Testis (tissue), 3 donors: ENCODE results near the gene UBE2H. TPM values are rescaled to one million over a fixed set of nuclear protein-coding genes. Genes with fewer than 3 reads are reported as not detected.

ENCODE experiments used
- DNase-seq: peaks from one replicate; pipeline ENCODE4 v3.0.0-alpha.2; 2019
- H3K27ac ChIP-seq, 2 donors: fragments of 200-600 bp; sonication (generic); one replicate each; pipeline ENCODE4 v1.5.1; 2019
- H3K27me3 ChIP-seq: fragments of 200-600 bp; sonication (generic); one replicate; pipeline ENCODE4 v1.5.1; 2019
- H3K36me3 ChIP-seq: fragments of 200-600 bp; sonication (generic); one replicate; pipeline ENCODE4 v1.5.1; 2017; ENCODE audit warnings: low read depth; ENCODE audit errors: missing control alignments
- H3K4me1 ChIP-seq: fragments of 200-600 bp; sonication (generic); one replicate; pipeline ENCODE4 v1.5.1; 2019
- H3K4me3 ChIP-seq, 2 donors: fragments of 200-600 bp; sonication (generic); one replicate each; pipeline ENCODE4 v1.5.1; 2017 to 2019
- H3K9me3 ChIP-seq: fragments of 200-600 bp; sonication (generic); one replicate; pipeline ENCODE4 v1.5.1; 2017
- POLR2A ChIP-seq: fragments of 450-650 bp; IDR thresholded peaks from one replicate; pipeline ENCODE4 v1.6.1; 2017; ENCODE audit warnings: antibody characterized with exemption, mild to moderate bottlenecking, moderate library complexity
- WGBS, 2 donors: methylation state at CpG; one replicate each; pipeline ENCODE4 v1.1.5; 2018; 5-methylcytosine and 5-hydroxymethylcytosine counted together
- intact Hi-C: fragments of 100-400 bp; cut with DNase I; formaldehyde crosslinking; loops from one replicate; pipeline ENCODE4 v1.15.1; 2023; ENCODE audit warnings: low total_unique reads
- polyA plus RNA-seq: library from polyadenylated mRNA; stranded (reverse); fragments of 350-450 nt; fragmentation: Illumina TruSeq; extraction: RNeasy Lipid Tissue Mini Kit (QIAGEN cat#74804); gene quantifications from one replicate; pipeline ENCODE4 v1.2.3, GENCODE V29; 2014; ENCODE audit warnings: low read depth, low replicate concordance; ENCODE audit not compliant: insufficient read depth
- total RNA-seq, 2 donors: library from RNA; depleted of rRNA; stranded (reverse); fragments of >200 nt; gene quantifications; one replicate each; pipeline ENCODE4 v1.2.3, GENCODE V29; 2016
- TF ChIP-seq, protein P1 (sequence below), 3 experiments: fragments of 450-650 bp in 2 of 3; fragments of 200-600 bp in 1 of 3; sonication (generic) in 1 of 3; IDR thresholded peaks; one replicate each; pipeline ENCODE4 v1.5.1; 2016 to 2019; ENCODE audit warnings: antibody characterized with exemption in 3 of 3, mild to moderate bottlenecking in 2 of 3, moderate library complexity in 1 of 3

Gene UBE2H
- total and polyA plus RNA-seq, 3 donors from 2014 or later = 93.5 to 130 (median 126) TPM

GRCh38 chr7:129832701-129833227 is 120.0 kb downstream of the UBE2H start:
- no peaks in the 10 kb centered on the region for H3K9me3 ChIP-seq
- no peak for TF ChIP-seq POLR2A
- TF ChIP-seq, protein P1, sequence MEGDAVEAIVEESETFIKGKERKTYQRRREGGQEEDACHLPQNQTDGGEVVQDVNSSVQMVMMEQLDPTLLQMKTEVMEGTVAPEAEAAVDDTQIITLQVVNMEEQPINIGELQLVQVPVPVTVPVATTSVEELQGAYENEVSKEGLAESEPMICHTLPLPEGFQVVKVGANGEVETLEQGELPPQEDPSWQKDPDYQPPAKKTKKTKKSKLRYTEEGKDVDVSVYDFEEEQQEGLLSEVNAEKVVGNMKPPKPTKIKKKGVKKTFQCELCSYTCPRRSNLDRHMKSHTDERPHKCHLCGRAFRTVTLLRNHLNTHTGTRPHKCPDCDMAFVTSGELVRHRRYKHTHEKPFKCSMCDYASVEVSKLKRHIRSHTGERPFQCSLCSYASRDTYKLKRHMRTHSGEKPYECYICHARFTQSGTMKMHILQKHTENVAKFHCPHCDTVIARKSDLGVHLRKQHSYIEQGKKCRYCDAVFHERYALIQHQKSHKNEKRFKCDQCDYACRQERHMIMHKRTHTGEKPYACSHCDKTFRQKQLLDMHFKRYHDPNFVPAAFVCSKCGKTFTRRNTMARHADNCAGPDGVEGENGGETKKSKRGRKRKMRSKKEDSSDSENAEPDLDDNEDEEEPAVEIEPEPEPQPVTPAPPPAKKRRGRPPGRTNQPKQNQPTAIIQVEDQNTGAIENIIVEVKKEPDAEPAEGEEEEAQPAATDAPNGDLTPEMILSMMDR (IDR thresholded peaks at IDR 0.05) = no peak
- no peak overlapping the region for H3K4me3 ChIP-seq
- 72 to 80% methylated on average over 3 of the region's 3 CpGs for WGBS, 2 donors
- H3K36me3 ChIP-seq = no peaks in the 10 kb centered on the region
- no peak overlapping the region for H3K27ac ChIP-seq
- intact Hi-C loops = loop anchor here (10.0 kb wide), 1 partner anchor 122 kb away; the partner anchor contains the start of gene UBE2H
- H3K4me1 ChIP-seq = peaks cover 38% of the 10 kb centered on the region
- no peak for DNase-seq
- no peaks in the 10 kb centered on the region for H3K27me3 ChIP-seq

DNA sequence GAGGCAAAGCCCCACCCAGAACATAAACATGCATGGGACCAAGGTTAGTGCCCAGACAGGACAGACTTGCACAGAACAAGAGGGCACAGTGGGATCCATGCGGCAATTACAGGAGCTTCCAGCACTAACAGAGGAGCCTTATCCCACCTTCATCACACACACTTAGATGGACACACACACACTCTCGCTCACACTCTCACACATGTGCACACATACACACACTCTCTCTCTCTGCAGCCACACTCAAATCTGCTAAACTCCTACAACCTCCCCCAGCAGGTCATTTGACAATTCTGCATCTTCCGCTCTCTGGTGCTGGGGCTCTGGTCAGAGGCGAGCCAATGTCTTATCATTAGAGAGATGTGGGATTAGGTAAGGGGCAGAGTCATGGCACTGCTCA is 120.5 kb downstream of the UBE2H start:
- intact Hi-C loops = loop anchor here (10.0 kb wide), 1 partner anchor 123 kb away; the partner anchor contains the start of gene UBE2H
- no peak for DNase-seq
- H3K4me1 ChIP-seq = peaks cover 38% of the 10 kb centered on the region
- no peaks in the 10 kb centered on the region for H3K27me3 ChIP-seq
- no peak overlapping the region for H3K4me3 ChIP-seq
- no peaks in the 10 kb centered on the region for H3K9me3 ChIP-seq
- H3K36me3 ChIP-seq = no peaks in the 10 kb centered on the region
- TF ChIP-seq, protein P1 (IDR thresholded peaks at IDR 0.05) = no peak
- 85 to 90% methylated on average over 4 of the region's 4 CpGs for WGBS, 2 donors
- H3K27ac ChIP-seq = peak overlapping the region in 1 of 2 donors; percentile 81

- Histone ChIP-seq H3K27ac (peak overlapping the region in 1 of 2 donors; percentile 81), H3K9me3 (no peaks in the 10 kb centered on the region), H3K4me1 (peaks cover 38% of the 10 kb centered on the region), H3K36me3 (no peaks in the 10 kb centered on the region), H3K27me3 (no peaks in the 10 kb centered on the region), H3K4me3 (no peak overlapping the region)
- TF ChIP-seq, protein P1 (IDR thresholded peaks at IDR 0.05) = no peak
- no peak for TF ChIP-seq POLR2A
- 73 to 74% methylated on average over 5 of the region's 5 CpGs for WGBS, 2 donors
- intact Hi-C loops = loop anchor here (10.0 kb wide), 1 partner anchor 123 kb away; the partner anchor contains the start of gene UBE2H
- no peak for DNase-seq
Observed at GRCh38 chr7:129831424-129832058, 121.2 kb downstream of the UBE2H start.

DNA sequence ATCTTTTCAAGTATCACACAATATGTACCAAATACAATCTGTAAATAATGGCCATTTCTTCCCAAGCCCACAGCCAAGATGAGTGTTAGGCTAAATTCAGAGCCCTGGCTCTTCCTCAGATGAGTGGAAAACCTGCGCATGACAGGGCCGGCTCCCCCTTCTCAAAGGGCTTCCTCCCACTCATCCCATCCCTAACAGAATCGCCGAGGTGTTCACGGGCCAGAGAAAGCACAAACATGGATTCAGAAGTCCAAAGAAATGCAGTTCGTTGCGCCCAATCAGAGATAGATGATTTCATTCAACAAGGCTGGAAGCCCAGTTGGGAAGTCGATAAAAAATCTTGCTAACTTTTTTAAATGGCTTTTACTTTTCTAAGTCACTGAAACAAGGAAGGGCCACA is 121.8 kb downstream of the UBE2H start:
- Histone ChIP-seq H3K27ac (peak overlapping the region; percentile 40 to 81), H3K36me3 (no peaks in the 10 kb centered on the region), H3K9me3 (no peaks in the 10 kb centered on the region), H3K4me3 (no peak overlapping the region), H3K4me1 (peaks cover 38% of the 10 kb centered on the region), H3K27me3 (no peaks in the 10 kb centered on the region)
- 44 to 56% methylated on average over 8 of the region's 8 CpGs for WGBS, 2 donors
- intact Hi-C loops = loop anchor here (10.0 kb wide), 1 partner anchor 124 kb away; the partner anchor contains the start of gene UBE2H
- no peak for DNase-seq
- TF ChIP-seq POLR2A = no peak
- TF ChIP-seq, protein P1 (IDR thresholded peaks at IDR 0.05) = no peak
